GM23248 (cell line): ENCODE measurements around the gene MPC1. TPM values are rescaled to one million over a fixed set of nuclear protein-coding genes. Genes with fewer than 3 reads are reported as not detected.

Source experiments
- DNase-seq: peaks from one replicate; pipeline ENCODE4 v3.0.0-alpha.2; 2015
- H2AFZ ChIP-seq: fragments of 200-600 bp; sonication (generic); 2 replicates; pipeline ENCODE4 v1.6.1; 2016; ENCODE audit warnings: antibody characterized with exemption
- H3F3A ChIP-seq: fragments of 200-600 bp; sonication (generic); 2 replicates; pipeline ENCODE4 v1.6.1; 2016; ENCODE audit warnings: mild to moderate bottlenecking, antibody characterized with exemption, mixed run types; ENCODE audit not compliant: insufficient read depth
- H3K27ac ChIP-seq: fragments of 200-600 bp; sonication (generic); 2 replicates; pipeline ENCODE4 v1.5.1; 2016; ENCODE audit warnings: mild to moderate bottlenecking
- H3K27me3 ChIP-seq: fragments of 200-600 bp; sonication (generic); replicated peaks from 2 replicates; pipeline ENCODE4 v1.6.1; 2016; ENCODE audit warnings: mild to moderate bottlenecking; ENCODE audit not compliant: insufficient read depth
- H3K36me3 ChIP-seq: fragments of 200-600 bp; sonication (generic); 2 replicates; pipeline ENCODE4 v1.6.1; 2016; ENCODE audit warnings: low read depth, mild to moderate bottlenecking
- H3K4me1 ChIP-seq: fragments of 200-600 bp; sonication (generic); 2 replicates; pipeline ENCODE4 v1.6.1; 2016; ENCODE audit warnings: mild to moderate bottlenecking; ENCODE audit not compliant: insufficient read depth
- H3K4me2 ChIP-seq: fragments of 200-600 bp; sonication (generic); one replicate; pipeline ENCODE4 v1.6.1; 2016; ENCODE audit warnings: mild to moderate bottlenecking; ENCODE audit not compliant: unreplicated experiment
- H3K4me3 ChIP-seq: fragments of 200-600 bp; sonication (generic); 2 replicates; pipeline ENCODE4 v1.5.1; 2016; ENCODE audit warnings: mild to moderate bottlenecking
- H3K79me2 ChIP-seq: fragments of 200-600 bp; sonication (generic); 2 replicates; pipeline ENCODE4 v1.6.1; 2016; ENCODE audit warnings: mild to moderate bottlenecking; ENCODE audit not compliant: insufficient read depth
- H3K9ac ChIP-seq: fragments of 200-600 bp; sonication (generic); 2 replicates; pipeline ENCODE4 v1.6.1; 2016; ENCODE audit warnings: mild to moderate bottlenecking
- H3K9me2 ChIP-seq: fragments of 200-600 bp; sonication (generic); 2 replicates; pipeline ENCODE4 v1.6.1; 2016; ENCODE audit warnings: mixed run types, mild to moderate bottlenecking, moderate library complexity; ENCODE audit not compliant: insufficient read depth
- H3K9me3 ChIP-seq: fragments of 200-600 bp; sonication (generic); one replicate; pipeline ENCODE4 v1.6.1; 2017; ENCODE audit warnings: low read depth
- H4K20me1 ChIP-seq: fragments of 200-600 bp; sonication (generic); 2 replicates; pipeline ENCODE4 v1.6.0; 2016; ENCODE audit not compliant: insufficient read depth
- EZH2 ChIP-seq: fragments of 200-600 bp; sonication (generic); IDR thresholded peaks from 2 replicates; pipeline ENCODE4 v1.6.1; 2018; ENCODE audit warnings: antibody characterized with exemption, mild to moderate bottlenecking; ENCODE audit not compliant: insufficient read depth, poor library complexity, severe bottlenecking
- EZH2phosphoT487 ChIP-seq: fragments of 200-600 bp; sonication (generic); IDR thresholded peaks from 2 replicates; pipeline ENCODE4 v1.6.1; 2018; ENCODE audit warnings: antibody characterized with exemption, moderate library complexity, mild to moderate bottlenecking, low read depth; ENCODE audit not compliant: insufficient read depth
- WGBS, 2 experiments: methylation state at CpG; one replicate each; pipeline ENCODE4 v1.1.6; 2015 to 2017; ENCODE audit warnings: low lambda C conversion rate in 2 of 2, low coverage in 1 of 2; ENCODE audit errors: missing lambda C conversion rate in 2 of 2; 5-methylcytosine and 5-hydroxymethylcytosine counted together
- in situ Hi-C: fragments of 300-500 bp; cut with MboI; formaldehyde crosslinking; loops from 2 replicates; pipeline ENCODE4 v1.15.0; 2020
- polyA plus RNA-seq: library from polyadenylated mRNA; unstranded; fragments of >200 nt; fragmentation: Nextera tagmentation; extraction: Ambion mirVana; gene quantifications from 2 replicates; pipeline ENCODE4 v1.2.1, GENCODE V29; 2016
- total RNA-seq: library from RNA; depleted of rRNA; stranded (reverse); fragments of >200 nt; shearing (Covaris generic); gene quantifications from 2 replicates; pipeline ENCODE4 v1.2.3, GENCODE V29; 2014

The MPC1 gene
- total and polyA plus RNA-seq, 2 experiments from 2014 or later: 41.9 to 76.2 TPM

GRCh38 chr6:166411271-166411670 lies 28.5 kb upstream of the MPC1 start:
- 85 to 86% methylated on average over 15 of the region's 15 CpGs for WGBS, 2 experiments
- Histone ChIP-seq H3K4me1 (no peaks in the 10 kb centered on the region), H3K9me3 (no peaks in the 10 kb centered on the region), H3K27ac (no peak overlapping the region), H3K4me2 (no peak overlapping the region), H2AFZ (no peak overlapping the region), H3K9me2 (no peaks in the 10 kb centered on the region), H3K36me3 (0 out of 2 replicates have a peak, but pooled peaks cover 11% of the 10 kb centered on the region), H3K79me2 (no peaks in the 10 kb centered on the region), H3K4me3 (no peak overlapping the region), H4K20me1 (no peaks in the 10 kb centered on the region), H3F3A (no peaks in the 10 kb centered on the region), H3K9ac (no peak overlapping the region), H3K27me3 (no peaks in the 10 kb centered on the region)
- in situ Hi-C loops: no loop called here
- no peak for TF ChIP-seq EZH2phosphoT487
- no peak for TF ChIP-seq EZH2
- no peak for DNase-seq

- no peak overlapping the region for H2AFZ ChIP-seq
- H3K9ac ChIP-seq: no peak overlapping the region
- H3K4me2 ChIP-seq: no peak overlapping the region
- H3K27me3 ChIP-seq: no peaks in the 10 kb centered on the region
- H3K27ac ChIP-seq: no peak overlapping the region
- in situ Hi-C loops: no loop called here
- 93 to 95% methylated on average over 10 of the region's 10 CpGs for WGBS, 2 experiments
- H3K9me3 ChIP-seq: no peaks in the 10 kb centered on the region
- no peak for DNase-seq
- no peaks in the 10 kb centered on the region for H3K4me1 ChIP-seq
- H3K79me2 ChIP-seq: no peaks in the 10 kb centered on the region
- TF ChIP-seq EZH2: no peak
- no peaks in the 10 kb centered on the region for H3F3A ChIP-seq
- no peaks in the 10 kb centered on the region for H4K20me1 ChIP-seq
- H3K9me2 ChIP-seq: no peaks in the 10 kb centered on the region
- 0 out of 2 replicates have a peak, but pooled peaks cover 11% of the 10 kb centered on the region for H3K36me3 ChIP-seq
- H3K4me3 ChIP-seq: no peak overlapping the region
These were observed 27.7 kb upstream of the MPC1 start for GRCh38 chr6:166410426-166410935.

- no peaks in the 10 kb centered on the region for H3K9me2 ChIP-seq
- H3K36me3 ChIP-seq: 0 out of 2 replicates have a peak, but pooled peaks cover 6% of the 10 kb centered on the region
- H3K9me3 ChIP-seq: no peaks in the 10 kb centered on the region
- H3K4me3 ChIP-seq: no peak overlapping the region
- no peak for TF ChIP-seq EZH2
- no peak for TF ChIP-seq EZH2phosphoT487
- H3F3A ChIP-seq: no peaks in the 10 kb centered on the region
- H2AFZ ChIP-seq: no peak overlapping the region
- no peak overlapping the region for H3K4me2 ChIP-seq
- no peak overlapping the region for H3K9ac ChIP-seq
- 77 to 80% methylated on average over 22 of the region's 22 CpGs for WGBS, 2 experiments
- H4K20me1 ChIP-seq: no peaks in the 10 kb centered on the region
- in situ Hi-C loops: no loop called here
- DNase-seq: no peak
- no peaks in the 10 kb centered on the region for H3K27me3 ChIP-seq
- no peaks in the 10 kb centered on the region for H3K79me2 ChIP-seq
- H3K4me1 ChIP-seq: no peaks in the 10 kb centered on the region
- no peak overlapping the region for H3K27ac ChIP-seq
These were observed 26.4 kb upstream of the MPC1 start for GRCh38 chr6:166408936-166409755.

- in situ Hi-C loops: no loop called here
- TF ChIP-seq EZH2 (no peak), EZH2phosphoT487 (no peak)
- whole genome bisulfite sequencing, 2 experiments: 63 to 71% methylated on average over 12 of the region's 12 CpGs
These were observed 23.5 kb upstream of the MPC1 start for GRCh38 chr6:166406197-166406596.

More at GRCh38 chr6:166406197-166406596, 23.5 kb upstream of the MPC1 start:
- H3K4me3 ChIP-seq: no peak overlapping the region
- H2AFZ ChIP-seq: no peak overlapping the region
- H3K4me1 ChIP-seq: peaks cover 8% of the 10 kb centered on the region
- H3K36me3 ChIP-seq: 0 out of 2 replicates have a peak, but pooled peaks cover 5% of the 10 kb centered on the region
- no peak overlapping the region for H3K9ac ChIP-seq
- no peak overlapping the region for H3K4me2 ChIP-seq
- H3K9me2 ChIP-seq: no peaks in the 10 kb centered on the region
- no peak for DNase-seq
- no peaks in the 10 kb centered on the region for H3K79me2 ChIP-seq
- H3K27ac ChIP-seq: no peak overlapping the region
- H3K27me3 ChIP-seq: no peaks in the 10 kb centered on the region
- H3K9me3 ChIP-seq: no peaks in the 10 kb centered on the region
- peaks cover 10% of the 10 kb centered on the region for H3F3A ChIP-seq
- no peaks in the 10 kb centered on the region for H4K20me1 ChIP-seq
